ENCODE measurements around the gene FKBP14. TPM values are rescaled to one million over a fixed set of nuclear protein-coding genes. Genes with fewer than 3 reads are reported as not detected.

Gene FKBP14
- total and polyA plus RNA-seq, 9 of the 15 experiments (the other 6 are each of a cell fraction or from before 2014, with no cell fraction given): 5.3 to 27.9 (median 14.3) TPM

- H3K9me1 ChIP-seq (ENCODE audit: control insufficient read depth, insufficient read depth, low read length): no peaks in the 10 kb centered on the region
- H3K27ac ChIP-seq (ENCODE audit: extremely low read depth, low read depth, low read length): no peak overlapping the region
- no peak overlapping the region for H3K4me2 ChIP-seq (ENCODE audit: insufficient read depth, low read length)
- ATAC-seq: no peak
- in situ Hi-C loops (cut with MboI) (loop anchor here (10.0 kb wide), 1 partner anchor 434 kb away; no protein-coding TSS in a partner anchor), intact Hi-C loops (cut with micrococcal nuclease) (loop anchor here (10.0 kb wide), 1 partner anchor 1144 kb away; no protein-coding TSS in a partner anchor)
- H4K20me1 ChIP-seq (replicated peaks; ENCODE audit: control insufficient read depth, insufficient read depth, low read length): no peaks in the 10 kb centered on the region
- no peak overlapping the region for H3K9ac ChIP-seq (ENCODE audit: insufficient read depth in 1 of 2, low read depth in 2 of 2, low read length in 2 of 2)
- no TSS peak for BruUV-seq (replicated peaks)
- H3K4me1 ChIP-seq (replicated peaks in 1 of 2; ENCODE audit: control insufficient read depth in 2 of 2, insufficient read depth in 2 of 2, low read length in 2 of 2): no peaks in the 10 kb centered on the region
- CTCF ChIA-PET (ENCODE audit: low intra/inter-chr PET ratio): no interaction called here
- TF ChIP-seq MEIS2 (IDR thresholded peaks at IDR 0.05; ENCODE audit: partially characterized antibody) (no peak), E2F3 (CRISPR knock-in tag; IDR thresholded peaks at IDR 0.05) (no peak), CCAR2 (IDR thresholded peaks at IDR 0.05; ENCODE audit: low read depth, low read length) (no peak), PKNOX1 (IDR thresholded peaks at IDR 0.05) (no peak)
- H3K79me2 ChIP-seq (ENCODE audit: control insufficient read depth, insufficient read depth, low read length): no peaks in the 10 kb centered on the region
- H3K36me3 ChIP-seq (ENCODE audit: control insufficient read depth, insufficient read depth, low read length): no peaks in the 10 kb centered on the region
- no peak for FAIRE-seq
- no peaks in the 10 kb centered on the region for H3K9me3 ChIP-seq (replicated peaks; ENCODE audit: control insufficient read depth, insufficient read depth, low read depth, low read length)
- H3K4me3 ChIP-seq: no peak overlapping the region
- H2AFZ ChIP-seq (ENCODE audit: low read depth, low read length): no peak overlapping the region
- WGBS (ENCODE audit: insufficient coverage, low coverage, missing lambda C conversion rate): 75% methylated on average over 5 of the region's 5 CpGs
- POLR2A ChIA-PET: no interaction called here
- H3K27me3 ChIP-seq (ENCODE audit: control insufficient read depth in 2 of 2, insufficient read depth in 2 of 2, low read length in 2 of 2): no peaks in the 10 kb centered on the region
- DNase-seq (ENCODE audit: extremely low read depth in 1 of 4, low spot score in 3 of 4): no peak
Observed at GRCh38 chr7:30069096-30069867, 42.8 kb upstream of the FKBP14 start.
